Keratinocyte (primary cell): ENCODE data around the gene RECK. TPM values are rescaled to one million over a fixed set of nuclear protein-coding genes. Genes with fewer than 3 reads are reported as not detected.

Experiments
- DNase-seq: peaks from one replicate; pipeline ENCODE4 v3.0.0-alpha.2; 2011; ENCODE audit warnings: low read depth, missing footprints, low spot score
- FAIRE-seq: peaks from 2 replicates; lab custom pipeline; 2011; peaks lifted over from hg19 to GRCh38; lab: Jason Lieb, UNC
- H2AFZ ChIP-seq: 2 replicates; pipeline ENCODE4 v1.6.0; 2012; ENCODE audit warnings: low read length, control low read depth, inconsistent platforms; ENCODE audit not compliant: control insufficient read depth
- H3K27ac ChIP-seq: 2 replicates; pipeline ENCODE4 v1.5.1; 2011; ENCODE audit warnings: low read length; ENCODE audit not compliant: control insufficient read depth, insufficient read depth
- H3K27me3 ChIP-seq: 3 replicates; pipeline ENCODE4 v1.6.0; 2011; ENCODE audit warnings: low read length; ENCODE audit not compliant: control insufficient read depth, insufficient read depth; ENCODE audit errors: extremely low read depth
- H3K36me3 ChIP-seq, 2 experiments: 2 replicates in 1 of 2; 3 replicates in 1 of 2; pipeline ENCODE4 v1.5.1; 2011; ENCODE audit warnings: low read length in 2 of 2, mild to moderate bottlenecking in 1 of 2; ENCODE audit not compliant: control insufficient read depth in 2 of 2, insufficient read depth in 2 of 2; ENCODE audit errors: extremely low read depth in 1 of 2
- H3K4me1 ChIP-seq: 3 replicates; pipeline ENCODE4 v1.5.1; 2011; ENCODE audit warnings: low read length; ENCODE audit not compliant: control insufficient read depth, insufficient read depth; ENCODE audit errors: extremely low read depth
- H3K4me2 ChIP-seq: 3 replicates; pipeline ENCODE4 v1.6.0; 2011; ENCODE audit warnings: low read depth, low read length; ENCODE audit not compliant: control insufficient read depth, insufficient read depth; ENCODE audit errors: extremely low read depth
- H3K4me3 ChIP-seq, 3 experiments: fragments of 200-600 bp in 1 of 3; sonication (generic) in 1 of 3; 2 replicates in 2 of 3; 3 replicates in 1 of 3; pipeline ENCODE4 v1.5.1; 2011 to 2016; ENCODE audit warnings: low read length in 3 of 3, mild to moderate bottlenecking in 3 of 3, control low read depth in 2 of 3, inconsistent platforms in 1 of 3, low read depth in 1 of 3, mixed read lengths in 1 of 3, mixed run types in 1 of 3, moderate library complexity in 1 of 3; ENCODE audit not compliant: control insufficient read depth in 2 of 3, insufficient read depth in 2 of 3; ENCODE audit errors: extremely low read depth in 1 of 3
- H3K79me2 ChIP-seq: 2 replicates; pipeline ENCODE4 v1.6.0; 2012; ENCODE audit warnings: low read length; ENCODE audit not compliant: control insufficient read depth, insufficient read depth
- H3K9ac ChIP-seq: 3 replicates; pipeline ENCODE4 v1.6.0; 2011; ENCODE audit warnings: low read length; ENCODE audit not compliant: control insufficient read depth, insufficient read depth; ENCODE audit errors: extremely low read depth
- H3K9me1 ChIP-seq: 3 replicates; pipeline ENCODE4 v1.6.0; 2011; ENCODE audit warnings: low read length; ENCODE audit not compliant: control insufficient read depth, insufficient read depth; ENCODE audit errors: extremely low read depth
- H3K9me3 ChIP-seq: 2 replicates; pipeline ENCODE4 v1.5.1; 2012; ENCODE audit warnings: low read depth, low read length; ENCODE audit not compliant: control insufficient read depth
- H4K20me1 ChIP-seq: 3 replicates; pipeline ENCODE4 v1.6.0; 2011; ENCODE audit warnings: low read length; ENCODE audit not compliant: control insufficient read depth, insufficient read depth; ENCODE audit errors: extremely low read depth
- EZH2 ChIP-seq: IDR thresholded peaks from one replicate; pipeline ENCODE4 v1.6.1; 2012; ENCODE audit warnings: inconsistent platforms, mild to moderate bottlenecking, low read length, moderate library complexity
- dilution Hi-C: fragments of 300-500 bp; cut with MboI; formaldehyde crosslinking; loops from one replicate; pipeline ENCODE4 v1.7.0; 2020; ENCODE audit warnings: low sequenced_read_pairs; ENCODE audit not compliant: extremely low pct_ligation_motif_present
- polyA plus RNA-seq, 5 experiments: library from polyadenylated mRNA; depleted of rRNA in 3 of 5; stranded (reverse) in 3 of 5; stranded (forward) in 1 of 5; unstranded in 1 of 5; fragments of >200 nt; gene quantifications; 1 replicate in 1 of 5; 2 replicates in 3 of 5; 3 replicates in 1 of 5; pipeline versions ENCODE4 v1.2.1 to v1.2.3, GENCODE V29; 2011 to 2012; ENCODE audit warnings: missing spikeins in 2 of 5, low read depth in 1 of 5, low replicate concordance in 1 of 5
- TF ChIP-seq, protein P1 (sequence below), 3 experiments: IDR thresholded peaks in 1 of 3; conservative IDR thresholded peaks in 1 of 3; optimal IDR thresholded peaks in 1 of 3; 2 replicates in 2 of 3; 3 replicates in 1 of 3; pipeline versions ENCODE3 to v1.5.1; 2011; ENCODE audit warnings: low read length in 3 of 3, mild to moderate bottlenecking in 3 of 3, moderate library complexity in 2 of 3, control low read depth in 1 of 3, inconsistent platforms in 1 of 3; ENCODE audit not compliant: insufficient read depth in 2 of 3; ENCODE audit errors: extremely low read depth in 1 of 3

Gene RECK
- polyA plus RNA-seq, 1 donor (not counting 4 experiments of a cell fraction or from before 2014, with no cell fraction given): 4.6 TPM

DNA sequence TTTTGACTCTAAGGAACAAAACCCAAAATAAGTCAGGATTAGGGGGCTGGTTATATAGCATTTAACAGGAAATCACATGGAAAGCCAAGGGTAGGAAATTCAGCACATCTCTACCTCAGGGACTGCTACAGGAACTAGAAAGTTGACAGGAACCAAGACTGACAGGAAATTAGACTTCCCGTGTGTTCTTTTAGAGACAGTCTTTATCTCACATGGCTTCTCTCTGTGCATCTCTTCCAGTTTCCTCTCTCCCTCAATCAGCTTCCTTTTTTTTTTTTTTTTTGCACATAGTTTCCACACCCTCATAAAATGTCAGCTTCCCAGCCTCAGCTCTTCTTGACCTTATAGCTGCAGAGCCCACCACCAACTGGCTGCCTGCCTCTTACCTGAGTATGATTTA lies 4.8 kb downstream of the RECK start:
- Histone ChIP-seq H4K20me1 (no peaks in the 10 kb centered on the region), H3K27ac (no peak overlapping the region), H3K79me2 (peaks cover 18% of the 10 kb centered on the region), H3K4me3 (no peak overlapping the region), H3K9ac (no peak overlapping the region), H3K36me3 (no peaks in the 10 kb centered on the region), H3K27me3 (no peaks in the 10 kb centered on the region), H3K9me3 (no peaks in the 10 kb centered on the region), H3K9me1 (no peaks in the 10 kb centered on the region), H3K4me2 (no peak overlapping the region), H2AFZ (no peak overlapping the region), H3K4me1 (peaks cover 20% of the 10 kb centered on the region)
- dilution Hi-C loops: no loop called here
- no peak for FAIRE-seq
- no peak for DNase-seq
- TF ChIP-seq, protein P1, sequence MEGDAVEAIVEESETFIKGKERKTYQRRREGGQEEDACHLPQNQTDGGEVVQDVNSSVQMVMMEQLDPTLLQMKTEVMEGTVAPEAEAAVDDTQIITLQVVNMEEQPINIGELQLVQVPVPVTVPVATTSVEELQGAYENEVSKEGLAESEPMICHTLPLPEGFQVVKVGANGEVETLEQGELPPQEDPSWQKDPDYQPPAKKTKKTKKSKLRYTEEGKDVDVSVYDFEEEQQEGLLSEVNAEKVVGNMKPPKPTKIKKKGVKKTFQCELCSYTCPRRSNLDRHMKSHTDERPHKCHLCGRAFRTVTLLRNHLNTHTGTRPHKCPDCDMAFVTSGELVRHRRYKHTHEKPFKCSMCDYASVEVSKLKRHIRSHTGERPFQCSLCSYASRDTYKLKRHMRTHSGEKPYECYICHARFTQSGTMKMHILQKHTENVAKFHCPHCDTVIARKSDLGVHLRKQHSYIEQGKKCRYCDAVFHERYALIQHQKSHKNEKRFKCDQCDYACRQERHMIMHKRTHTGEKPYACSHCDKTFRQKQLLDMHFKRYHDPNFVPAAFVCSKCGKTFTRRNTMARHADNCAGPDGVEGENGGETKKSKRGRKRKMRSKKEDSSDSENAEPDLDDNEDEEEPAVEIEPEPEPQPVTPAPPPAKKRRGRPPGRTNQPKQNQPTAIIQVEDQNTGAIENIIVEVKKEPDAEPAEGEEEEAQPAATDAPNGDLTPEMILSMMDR (optimal IDR thresholded peaks at IDR 0.05 in 1 of 3, IDR thresholded peaks at IDR 0.05 in 1 of 3, conservative IDR thresholded peaks at IDR 0.05 in 1 of 3; ENCODE audit: extremely low read depth in 1 of 3, insufficient read depth in 2 of 3, low read length in 3 of 3): no peak
- no peak for TF ChIP-seq EZH2

DNA sequence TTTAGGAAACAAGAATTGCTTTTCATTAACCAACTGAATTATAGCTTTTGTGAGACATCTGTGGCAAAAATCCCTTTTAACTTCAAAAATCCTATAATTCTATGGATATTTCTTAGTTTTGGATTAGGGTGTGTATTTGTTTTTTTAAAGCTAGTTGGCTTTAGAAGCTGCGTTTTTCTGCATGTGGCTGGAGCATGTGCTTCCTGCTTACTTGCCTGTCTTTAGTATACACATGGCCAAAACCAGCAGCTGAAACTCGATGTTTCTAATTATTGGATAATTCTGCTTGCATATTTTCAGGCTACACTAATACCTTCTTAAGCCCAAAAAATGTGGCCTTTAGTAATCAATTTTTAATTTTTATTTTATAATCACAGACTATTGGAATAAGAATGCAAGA lies 8.9 kb downstream of the RECK start:
- DNase-seq (no peak), FAIRE-seq (no peak)
- Histone ChIP-seq H3K36me3 (no peaks in the 10 kb centered on the region), H3K9me1 (no peaks in the 10 kb centered on the region), H2AFZ (no peak overlapping the region), H3K4me1 (peaks cover 4% of the 10 kb centered on the region), H3K9ac (no peak overlapping the region), H3K27me3 (no peaks in the 10 kb centered on the region), H3K27ac (no peak overlapping the region), H3K4me2 (no peak overlapping the region), H3K9me3 (no peaks in the 10 kb centered on the region), H3K79me2 (peaks cover 7% of the 10 kb centered on the region), H4K20me1 (no peaks in the 10 kb centered on the region), H3K4me3 (no peak overlapping the region)
- TF ChIP-seq, protein P1 (optimal IDR thresholded peaks at IDR 0.05 in 1 of 3, IDR thresholded peaks at IDR 0.05 in 1 of 3, conservative IDR thresholded peaks at IDR 0.05 in 1 of 3; ENCODE audit: extremely low read depth in 1 of 3, insufficient read depth in 2 of 3, low read length in 3 of 3): no peak
- TF ChIP-seq EZH2: no peak
- dilution Hi-C loops: no loop called here
